HG02571 (cell line): Measurements from ENCODE around the gene STOML3.

Experiments used
- ATAC-seq: cut with Tn5 transposase; IDR thresholded peaks from one replicate; pipeline ENCODE4 v1.9.1; 2021; ENCODE audit warnings: mild to moderate bottlenecking, moderate library complexity; ENCODE audit not compliant: unreplicated experiment

STOML3 gene

GRCh38 chr13:38993381-38993780, 2.8 kb upstream of the STOML3 start:
- ATAC-seq, result no peak

DNA sequence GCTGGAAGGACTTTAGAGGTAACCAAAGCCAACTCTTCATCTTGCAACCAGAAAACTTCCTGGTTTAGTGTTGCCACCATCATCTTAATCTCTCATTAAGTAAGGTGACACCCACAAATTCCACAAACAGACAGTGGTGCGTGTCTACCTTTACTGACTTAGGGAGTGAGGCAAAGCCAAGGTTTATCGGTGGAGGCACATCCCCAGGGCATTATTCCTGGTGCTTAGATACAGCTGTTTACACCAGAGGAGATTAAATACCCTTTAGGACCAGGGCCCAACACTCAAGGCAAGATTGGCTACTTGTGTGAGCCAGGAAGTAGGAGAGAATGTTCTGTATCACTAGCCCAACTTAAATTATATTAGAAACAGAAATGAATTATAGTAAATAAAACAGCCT, 9.5 kb downstream of the STOML3 start:
- ATAC-seq, result no peak

DNA sequence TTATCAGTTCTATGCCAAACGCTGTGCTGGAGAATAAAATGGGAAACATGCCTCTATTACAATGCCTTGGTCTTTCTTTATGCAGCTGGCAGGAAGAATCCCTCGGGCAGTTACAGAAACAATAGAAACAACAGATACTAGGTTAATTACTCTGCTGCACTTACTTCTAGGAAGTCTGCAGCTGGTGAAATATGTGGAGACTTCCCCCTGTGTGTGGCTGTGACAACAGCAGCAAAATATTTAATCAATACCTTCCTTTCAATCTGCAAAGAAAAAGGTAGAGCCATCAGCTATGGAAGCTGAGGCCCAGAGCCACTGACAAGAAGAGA, 9.9 kb downstream of the STOML3 start:
- no peak for ATAC-seq

- no peak for ATAC-seq
Observed at GRCh38 chr13:38979891-38980749, 10.5 kb downstream of the STOML3 start.

GRCh38 chr13:38970380-38971051, 20.1 kb downstream of the STOML3 start:
- ATAC-seq, result no peak

DNA sequence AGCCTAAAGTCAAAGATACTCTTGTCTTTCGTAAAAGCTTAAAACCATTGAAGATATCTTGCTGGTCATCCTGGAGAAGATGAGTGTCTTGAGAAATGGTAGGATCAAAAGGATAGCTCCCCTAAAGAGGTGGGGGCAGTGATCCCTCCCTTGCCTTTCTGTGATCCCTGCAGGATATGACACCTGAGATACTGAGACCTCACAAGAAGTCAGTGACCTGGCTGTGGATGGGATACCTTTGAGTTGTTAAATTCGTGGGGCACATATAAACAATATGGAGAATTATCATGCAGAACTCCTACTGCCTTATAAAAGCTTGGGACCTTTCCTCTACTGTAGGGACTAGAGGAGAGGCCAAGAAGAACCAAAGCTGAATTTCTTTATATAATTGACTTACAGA, 21.4 kb downstream of the STOML3 start:
- ATAC-seq, result no peak

DNA sequence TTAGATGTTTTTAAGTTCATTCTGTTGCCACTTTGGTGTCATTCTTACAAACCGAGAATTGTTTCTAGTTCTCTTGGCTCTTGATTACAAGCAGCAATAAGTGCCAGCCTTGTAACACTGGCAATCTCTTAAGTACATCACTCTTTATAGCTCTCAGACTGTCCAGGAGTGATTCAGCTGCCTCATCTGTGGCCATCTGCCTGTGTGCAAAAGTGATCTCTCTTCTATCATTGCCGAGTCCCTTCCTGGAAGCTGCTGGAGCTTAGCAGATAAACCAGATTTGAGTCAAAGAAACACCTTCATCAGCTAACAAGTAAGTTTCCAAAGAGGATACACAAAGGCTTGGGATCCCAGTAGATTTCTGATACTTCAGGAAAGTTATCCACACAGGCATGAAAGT, 23.2 kb downstream of the STOML3 start:
- no peak for ATAC-seq

DNA sequence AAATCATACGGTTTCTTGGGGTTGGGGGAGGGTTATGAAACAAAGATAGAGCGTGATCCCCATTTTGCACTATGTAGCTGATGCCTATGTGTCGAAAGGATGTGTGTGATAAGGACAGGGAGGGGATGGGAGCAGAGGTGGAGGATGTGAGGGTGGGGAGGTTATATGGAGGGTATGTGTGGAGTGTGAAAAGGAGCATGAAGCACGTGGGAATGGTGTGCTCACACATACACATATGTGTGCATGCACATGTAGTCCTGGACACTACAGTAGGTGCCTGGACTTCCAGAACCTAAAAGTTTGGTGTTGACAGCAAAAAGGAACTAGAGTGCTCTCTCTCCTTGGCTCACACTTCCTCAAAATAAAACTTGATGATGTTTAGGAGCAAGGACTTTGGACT, 25.4 kb downstream of the STOML3 start:
- no peak for ATAC-seq

DNA sequence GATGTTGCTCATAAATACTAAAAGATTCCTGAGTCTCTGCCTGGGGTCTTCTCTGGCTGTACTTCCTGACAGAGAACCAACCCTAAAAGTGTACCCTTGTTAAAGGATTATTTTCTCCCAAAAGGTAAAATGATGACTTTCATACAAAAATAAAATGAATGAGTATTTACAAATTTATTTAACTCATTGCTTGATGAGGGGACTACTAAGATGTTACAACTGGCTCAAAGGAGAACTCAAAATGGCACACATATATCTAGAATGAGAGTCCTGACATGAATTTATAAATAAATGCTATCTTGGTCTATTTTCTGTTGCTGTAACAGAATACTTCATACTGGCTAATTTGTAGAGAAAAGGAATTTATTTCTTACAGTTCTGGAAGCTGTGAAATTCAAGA, 30.5 kb downstream of the STOML3 start:
- no peak for ATAC-seq

DNA sequence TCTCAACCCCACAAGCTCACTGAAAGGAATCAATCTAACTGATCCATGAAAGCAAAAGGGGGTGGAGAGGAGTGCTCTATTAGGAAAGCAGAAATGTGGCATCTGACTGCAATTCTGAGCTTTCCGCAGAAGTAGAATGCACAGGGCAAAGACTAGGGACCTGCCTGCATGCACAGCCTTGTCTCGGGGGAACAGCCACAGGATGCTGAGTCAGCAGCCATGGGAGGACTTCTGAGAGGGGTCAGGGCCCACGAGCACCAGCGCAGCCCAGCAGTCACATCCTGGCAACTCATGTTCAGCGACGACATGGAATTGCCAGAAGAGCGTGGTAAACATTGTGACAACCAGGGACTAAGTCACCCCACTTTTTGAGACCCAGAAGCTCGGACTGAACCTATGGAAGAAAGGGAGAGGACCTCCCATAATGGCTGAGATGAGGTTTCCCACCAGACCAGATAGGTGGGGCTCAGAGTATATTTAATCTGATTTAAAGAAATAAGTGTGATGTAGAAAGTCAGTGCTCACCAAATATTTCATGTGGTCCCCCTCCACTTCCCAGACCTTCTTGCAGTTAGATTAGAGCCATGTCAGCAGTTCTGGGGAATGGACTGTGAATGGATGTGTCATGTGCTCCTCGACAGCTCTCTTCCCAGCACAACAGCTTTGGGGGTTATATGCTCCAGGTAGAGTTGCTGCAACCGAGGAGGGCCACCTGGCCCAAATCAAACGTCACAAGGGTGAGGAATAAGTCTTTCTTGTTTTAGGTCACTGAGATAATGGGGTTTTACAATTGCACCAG, 32.6 kb downstream of the STOML3 start:
- no peak for ATAC-seq

GRCh38 chr13:38954844-38955243, 35.8 kb downstream of the STOML3 start:
- no peak for ATAC-seq

DNA sequence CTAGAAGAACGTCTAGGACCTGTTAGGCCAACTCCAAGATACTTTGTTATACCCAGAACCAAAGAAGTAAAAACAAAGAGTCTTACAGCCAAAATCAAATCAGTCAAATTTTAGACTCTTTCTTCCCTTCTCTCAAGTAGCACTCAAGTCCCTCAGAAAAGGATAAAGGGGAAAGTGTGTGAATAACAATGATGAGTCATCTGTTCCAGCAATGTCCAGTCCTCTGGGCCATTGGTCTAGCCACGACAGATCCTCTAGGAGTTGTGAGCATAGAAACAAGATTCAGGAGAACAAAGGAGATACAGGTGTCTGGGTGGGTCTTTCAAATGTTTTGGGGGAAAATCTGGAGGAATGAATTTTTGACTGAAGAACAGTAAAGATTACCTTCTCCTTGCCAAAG, 36.3 kb downstream of the STOML3 start:
- ATAC-seq, result no peak

- ATAC-seq, result no peak
Observed at GRCh38 chr13:38952827-38953226, 37.8 kb downstream of the STOML3 start.

DNA sequence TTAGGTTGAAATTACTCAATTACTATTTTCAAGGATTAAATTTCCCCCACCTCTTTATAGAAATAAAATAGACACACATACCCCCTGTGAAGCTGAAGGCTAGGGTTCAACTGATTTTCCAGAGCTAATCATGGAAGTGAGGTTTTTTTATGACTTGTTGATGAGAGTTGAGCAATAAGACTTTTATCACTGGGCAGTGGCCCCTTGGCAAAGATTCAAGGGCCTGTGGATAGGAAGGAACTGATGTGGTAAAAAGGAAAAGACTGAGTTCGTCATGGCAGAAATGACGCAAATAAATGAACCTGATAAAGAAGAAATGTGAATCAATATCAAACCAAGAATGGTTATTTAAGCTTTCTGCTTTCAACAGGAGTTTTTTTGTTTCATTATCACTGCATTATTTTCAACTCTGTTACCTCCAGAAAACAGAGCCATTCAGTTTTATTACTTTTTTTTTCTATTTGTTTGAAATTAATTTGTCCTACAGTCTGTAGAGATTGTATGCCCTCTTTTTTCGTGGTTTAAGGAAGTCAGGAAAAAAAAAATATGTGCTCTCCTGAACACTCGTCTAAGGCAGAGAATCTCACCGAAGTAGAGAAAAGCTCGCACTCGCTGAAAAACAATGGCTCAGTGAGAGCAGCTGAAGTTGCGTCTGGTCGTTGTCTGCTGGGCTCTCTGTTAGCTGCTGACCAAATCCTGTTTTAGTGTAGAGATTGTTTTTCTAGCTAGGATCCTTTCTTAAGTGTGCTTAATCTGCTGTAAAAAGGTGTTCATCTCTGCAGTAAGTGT, 38.9 kb downstream of the STOML3 start:
- no peak for ATAC-seq

- no peak for ATAC-seq
Observed at GRCh38 chr13:38950987-38951386, 39.6 kb downstream of the STOML3 start.

- ATAC-seq, result no peak
Observed at GRCh38 chr13:38947054-38947453, 43.6 kb downstream of the STOML3 start.

- no peak for ATAC-seq
Observed at GRCh38 chr13:38944219-38944618, 46.4 kb downstream of the STOML3 start.

DNA sequence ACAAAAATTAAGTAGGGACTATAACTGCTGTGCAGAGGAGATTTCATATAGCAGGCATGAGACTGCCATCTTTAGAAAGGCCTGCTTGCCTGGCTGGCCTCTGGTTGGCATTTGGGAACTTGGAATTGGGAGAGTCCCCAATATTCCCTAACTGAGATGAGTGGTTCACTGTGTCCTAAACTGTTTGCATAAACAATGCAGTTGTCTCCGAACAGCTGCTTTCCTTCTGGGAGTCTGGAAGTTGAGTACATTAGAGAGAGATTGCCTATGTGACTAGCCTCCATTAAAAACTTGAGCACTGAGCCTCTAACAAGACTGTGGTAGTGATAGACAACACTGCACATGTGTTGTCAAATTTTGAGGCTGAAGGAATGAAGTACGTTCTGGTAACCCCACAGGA, 47.4 kb downstream of the STOML3 start:
- ATAC-seq, result no peak

GRCh38 chr13:38941353-38941945, 49.2 kb downstream of the STOML3 start:
- no peak for ATAC-seq

GRCh38 chr13:38933786-38934185, 56.8 kb downstream of the STOML3 start:
- no peak for ATAC-seq

GRCh38 chr13:38922170-38922569, 68.5 kb downstream of the STOML3 start:
- ATAC-seq, result no peak
